H9 (cell line): ENCODE measurements around the gene TCF7L1. TPM values are rescaled to one million over a fixed set of nuclear protein-coding genes. Genes with fewer than 3 reads are reported as not detected.

Experiments used
- DNase-seq: peaks from one replicate; pipeline ENCODE4 v3.0.0-alpha.2; 2017
- H2AFZ ChIP-seq: one replicate; pipeline ENCODE4 v1.6.1; 2013; ENCODE audit warnings: mild to moderate bottlenecking, low read length, control low read depth, moderate library complexity
- H2AK5ac ChIP-seq: 2 replicates; pipeline ENCODE4 v1.6.1; 2013; ENCODE audit warnings: low read length, control low read depth, mixed read lengths; ENCODE audit not compliant: insufficient read length
- H2BK120ac ChIP-seq: one replicate; pipeline ENCODE4 v1.6.1; 2013; ENCODE audit warnings: low read depth, mild to moderate bottlenecking, low read length, control low read depth, inconsistent platforms; ENCODE audit not compliant: poor library complexity, severe bottlenecking
- H2BK12ac ChIP-seq: 2 replicates; pipeline ENCODE4 v1.6.1; 2013; ENCODE audit warnings: low read length, control low read depth, mixed read lengths, low read depth; ENCODE audit not compliant: insufficient read length
- H2BK15ac ChIP-seq: 2 replicates; pipeline ENCODE4 v1.6.1; 2013; ENCODE audit warnings: low read depth, low read length, control low read depth
- H2BK20ac ChIP-seq: one replicate; pipeline ENCODE4 v1.6.1; 2013; ENCODE audit warnings: low read depth, mild to moderate bottlenecking, low read length, control low read depth, inconsistent platforms; ENCODE audit not compliant: poor library complexity, severe bottlenecking
- H2BK5ac ChIP-seq: 2 replicates; pipeline ENCODE4 v1.6.1; 2013; ENCODE audit warnings: low read length, control low read depth, mixed read lengths; ENCODE audit not compliant: insufficient read length
- H3K14ac ChIP-seq: 2 replicates; pipeline ENCODE4 v1.6.1; 2013; ENCODE audit warnings: low read length, control low read depth; ENCODE audit not compliant: insufficient read depth
- H3K18ac ChIP-seq: 2 replicates; pipeline ENCODE4 v1.6.1; 2013; ENCODE audit warnings: low read depth, mild to moderate bottlenecking, mixed read lengths, low read length, control low read depth; ENCODE audit not compliant: insufficient read length
- H3K23ac ChIP-seq: 2 replicates; pipeline ENCODE4 v1.6.1; 2013; ENCODE audit warnings: low read length, control low read depth, mixed read lengths, low read depth; ENCODE audit not compliant: insufficient read length
- H3K23me2 ChIP-seq: 2 replicates; pipeline ENCODE4 v1.6.1; 2013; ENCODE audit warnings: low read depth, mild to moderate bottlenecking, mixed read lengths, low read length, control low read depth; ENCODE audit not compliant: insufficient read length, poor library complexity, severe bottlenecking
- H3K27ac ChIP-seq: 2 replicates; pipeline ENCODE4 v1.5.1; 2013; ENCODE audit warnings: low read length, control low read depth, mixed read lengths, low read depth; ENCODE audit not compliant: insufficient read length
- H3K27me3 ChIP-seq: 2 replicates; pipeline ENCODE4 v1.6.1; 2013; ENCODE audit warnings: low read length, control low read depth, inconsistent platforms; ENCODE audit not compliant: insufficient read depth
- H3K4ac ChIP-seq: 2 replicates; pipeline ENCODE4 v1.6.1; 2013; ENCODE audit warnings: low read depth, mild to moderate bottlenecking, control low read depth, inconsistent platforms, low read length, moderate library complexity
- H3K4me1 ChIP-seq: 2 replicates; pipeline ENCODE4 v1.6.1; 2013; ENCODE audit warnings: low read length, control low read depth, inconsistent platforms; ENCODE audit not compliant: insufficient read depth
- H3K4me2 ChIP-seq: 2 replicates; pipeline ENCODE4 v1.6.1; 2013; ENCODE audit warnings: low read length, control low read depth, mixed read lengths; ENCODE audit not compliant: insufficient read length, insufficient read depth
- H3K56ac ChIP-seq: 2 replicates; pipeline ENCODE4 v1.6.1; 2013; ENCODE audit warnings: low read depth, mild to moderate bottlenecking, mixed read lengths, low read length, control low read depth; ENCODE audit not compliant: insufficient read length
- H3K79me1 ChIP-seq: 2 replicates; pipeline ENCODE4 v1.6.1; 2013; ENCODE audit warnings: low read depth, mild to moderate bottlenecking, moderate library complexity, low read length, control low read depth, inconsistent platforms; ENCODE audit not compliant: insufficient read depth, poor library complexity, severe bottlenecking
- H3K79me2 ChIP-seq: 2 replicates; pipeline ENCODE4 v1.6.1; 2013; ENCODE audit warnings: low read length, control low read depth, inconsistent platforms; ENCODE audit not compliant: insufficient read depth
- H3K9ac ChIP-seq: 2 replicates; pipeline ENCODE4 v1.6.1; 2013; ENCODE audit warnings: low read length, control low read depth, mixed read lengths; ENCODE audit not compliant: insufficient read length; ENCODE audit errors: extremely low read depth
- H3K9me3 ChIP-seq: one replicate; pipeline ENCODE4 v1.6.1; 2013; ENCODE audit warnings: low read depth, low read length, inconsistent platforms; ENCODE audit not compliant: control insufficient read depth
- H3T11ph ChIP-seq: one replicate; pipeline ENCODE4 v1.6.1; 2013; ENCODE audit warnings: mild to moderate bottlenecking, low read length, control low read depth, inconsistent platforms
- H4K20me1 ChIP-seq: one replicate; pipeline ENCODE4 v1.6.1; 2013; ENCODE audit not compliant: control insufficient read depth, insufficient read length, insufficient read depth
- H4K5ac ChIP-seq: 2 replicates; pipeline ENCODE4 v1.6.1; 2013; ENCODE audit warnings: low read depth, mild to moderate bottlenecking, mixed read lengths, low read length, control low read depth; ENCODE audit not compliant: insufficient read length
- H4K8ac ChIP-seq: replicated peaks from 2 replicates; pipeline ENCODE4 v1.6.1; 2013; ENCODE audit warnings: low read length, control low read depth, mixed read lengths, low read depth; ENCODE audit not compliant: insufficient read length
- H4K91ac ChIP-seq: 2 replicates; pipeline ENCODE4 v1.6.1; 2013; ENCODE audit warnings: low read depth, mild to moderate bottlenecking, moderate library complexity, mixed read lengths, low read length, control low read depth; ENCODE audit not compliant: insufficient read length
- H3K27ac Mint-ChIP-seq, 3 experiments: 2 replicates in 2 of 3; 3 replicates in 1 of 3; pipeline ENCODE4 v1.8.0; 2020 to 2021; ENCODE audit warnings: mixed read lengths in 3 of 3, mild to moderate bottlenecking in 1 of 3, moderate library complexity in 1 of 3
- H3K27me3 Mint-ChIP-seq: 2 replicates; pipeline ENCODE4 v1.8.0; 2021; ENCODE audit warnings: low read depth, mild to moderate bottlenecking, moderate library complexity, mixed read lengths
- H3K36me3 Mint-ChIP-seq, 3 experiments: 2 replicates in 2 of 3; 3 replicates in 1 of 3; pipeline ENCODE4 v1.8.0; 2020 to 2021; ENCODE audit warnings: low read depth in 3 of 3, mixed read lengths in 3 of 3; ENCODE audit not compliant: insufficient read depth in 1 of 3
- H3K4me1 Mint-ChIP-seq, 2 experiments: 2 replicates each; pipeline ENCODE4 v1.8.0; 2020; ENCODE audit warnings: mixed read lengths in 2 of 2
- H3K4me3 Mint-ChIP-seq, 2 experiments: 2 replicates in 1 of 2; 3 replicates in 1 of 2; pipeline ENCODE4 v1.8.0; 2020 to 2021; ENCODE audit warnings: mild to moderate bottlenecking in 2 of 2, mixed read lengths in 2 of 2, moderate library complexity in 1 of 2
- H3K9me3 Mint-ChIP-seq, 2 experiments: 2 replicates in 1 of 2; 3 replicates in 1 of 2; pipeline ENCODE4 v1.8.0; 2020; ENCODE audit warnings: mild to moderate bottlenecking in 2 of 2, mixed read lengths in 2 of 2, moderate library complexity in 1 of 2
- CTCF ChIP-seq: fragments of 200-600 bp; sonication (generic); conservative IDR thresholded peaks from 3 replicates; pipeline ENCODE4 v1.8.0; 2021; ENCODE audit warnings: antibody characterized with exemption, mild to moderate bottlenecking
- whole genome bisulfite sequencing: extraction: QIAGEN DNeasy Blood & Tissue Kit; methylation state at CpG from one replicate; pipeline ENCODE4 v1.1.7; 2013; ENCODE audit warnings: missing lambda C conversion rate, low lambda C conversion rate, mixed read lengths; ENCODE audit not compliant: insufficient read length; ENCODE audit errors: extremely low coverage; 5-methylcytosine and 5-hydroxymethylcytosine counted together
- total RNA-seq: library from RNA; stranded (reverse); gene quantifications from 2 replicates; pipeline ENCODE4 v1.2.1, GENCODE V29; 2021

TCF7L1 gene
- total RNA-seq, 1 experiment from 2014 or later, result 112 TPM

DNA sequence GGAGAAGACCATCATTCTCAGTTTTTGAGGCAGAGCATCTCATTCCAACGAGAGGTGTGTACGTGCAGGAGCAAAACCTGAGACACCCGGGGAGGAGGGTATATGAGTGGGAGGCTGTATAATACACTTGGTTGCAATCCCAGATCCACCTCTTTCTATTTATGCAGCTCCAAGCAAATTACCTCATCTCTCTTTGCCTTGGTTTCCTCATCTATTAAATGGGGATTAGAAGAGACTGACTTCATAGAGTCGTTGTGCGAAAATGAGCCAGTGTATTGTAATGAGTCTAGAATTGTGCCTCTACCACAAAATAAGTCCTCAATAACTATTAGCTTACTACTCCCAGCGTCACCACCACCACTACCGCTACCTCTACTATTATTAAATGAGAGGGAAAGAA lies 154.5 kb downstream of the TCF7L1 start:
- peaks cover 3% of the 10 kb centered on the region; the same call in 1 of the 2 replicates for H3K4me1 ChIP-seq
- H2AK5ac ChIP-seq, result no peak overlapping the region
- no peaks in the 10 kb centered on the region for H3K79me2 ChIP-seq
- H3K27me3 ChIP-seq, result no peaks in the 10 kb centered on the region
- H4K5ac ChIP-seq, result no peak overlapping the region
- H3K9ac ChIP-seq, result no peak overlapping the region
- H3K9me3 ChIP-seq, result no peaks in the 10 kb centered on the region
- H2BK20ac ChIP-seq, result no peak overlapping the region
- Mint-ChIP-seq H3K4me3 (no peak overlapping the region), H3K4me1 (peaks cover 28 to 31% of the 10 kb centered on the region in 2 experiments), H3K27ac (peak overlapping the region in 1 of 3 experiments; percentile 50; a peak in 2 of 7 replicates), H3K27me3 (no peaks in the 10 kb centered on the region), H3K9me3 (peaks cover 0 to 6% of the 10 kb centered on the region in 2 experiments; a peak in 1 of 5 replicates), H3K36me3 (peaks cover 33 to 71% (median 66%) of the 10 kb centered on the region in 3 experiments; a peak in 6 of 7 replicates)
- H3K56ac ChIP-seq, result no peak overlapping the region
- H4K8ac ChIP-seq, result no peak overlapping the region
- TF ChIP-seq CTCF, result no peak
- no CpG with 5 or more reads among the region's 7 CpGs for WGBS
- H4K20me1 ChIP-seq, result no peaks in the 10 kb centered on the region
- no peak overlapping the region for H4K91ac ChIP-seq
- no peak for DNase-seq
- H3T11ph ChIP-seq, result no peak overlapping the region
- H2BK120ac ChIP-seq, result no peak overlapping the region
- H3K18ac ChIP-seq, result no peak overlapping the region
- H2BK15ac ChIP-seq, result no peak overlapping the region
- no peak overlapping the region for H3K27ac ChIP-seq
- no peak overlapping the region for H3K4me2 ChIP-seq
- no peak overlapping the region for H3K4ac ChIP-seq
- no peak overlapping the region for H3K23ac ChIP-seq
- H3K23me2 ChIP-seq, result no peaks in the 10 kb centered on the region
- H3K79me1 ChIP-seq, result no peaks in the 10 kb centered on the region
- no peak overlapping the region for H2BK12ac ChIP-seq
- no peak overlapping the region for H3K14ac ChIP-seq
- no peak overlapping the region for H2AFZ ChIP-seq
- H2BK5ac ChIP-seq, result no peak overlapping the region
